Amniotic stem cell (primary cell): ENCODE results near the gene KIF19.
"Not testable (repeated sequence)": the region's sequence is repeated elsewhere in the genome, so short reads cannot be mapped to it uniquely, and the experiment has no call there.

Experiments used
- DNase-seq: peaks from one replicate; lab custom pipeline; 2025; lab: John Stamatoyannopoulos, UW

The KIF19 gene

GRCh38 chr17:74389937-74390679 is 64.1 kb downstream of the KIF19 start:
- DNase-seq = no peak

- no peak for DNase-seq
These were observed 64.9 kb downstream of the KIF19 start for GRCh38 chr17:74390680-74391653.

- DNase-seq = no peak
These were observed 65.7 kb downstream of the KIF19 start for GRCh38 chr17:74391771-74392170.

- no peak for DNase-seq
These were observed 66.8 kb downstream of the KIF19 start for GRCh38 chr17:74392848-74393247.

GRCh38 chr17:74393346-74393942 is 67.4 kb downstream of the KIF19 start:
- no peak for DNase-seq

GRCh38 chr17:74394275-74394950 is 68.4 kb downstream of the KIF19 start:
- DNase-seq = no peak

GRCh38 chr17:74394977-74395376 is 69.0 kb downstream of the KIF19 start:
- no peak for DNase-seq

- DNase-seq = no peak
These were observed 70.5 kb downstream of the KIF19 start for GRCh38 chr17:74396567-74396966.

- no peak for DNase-seq
These were observed 76.0 kb downstream of the KIF19 start for GRCh38 chr17:74402048-74402447.

GRCh38 chr17:74403512-74404137 is 77.6 kb downstream of the KIF19 start:
- DNase-seq = no peak

DNA sequence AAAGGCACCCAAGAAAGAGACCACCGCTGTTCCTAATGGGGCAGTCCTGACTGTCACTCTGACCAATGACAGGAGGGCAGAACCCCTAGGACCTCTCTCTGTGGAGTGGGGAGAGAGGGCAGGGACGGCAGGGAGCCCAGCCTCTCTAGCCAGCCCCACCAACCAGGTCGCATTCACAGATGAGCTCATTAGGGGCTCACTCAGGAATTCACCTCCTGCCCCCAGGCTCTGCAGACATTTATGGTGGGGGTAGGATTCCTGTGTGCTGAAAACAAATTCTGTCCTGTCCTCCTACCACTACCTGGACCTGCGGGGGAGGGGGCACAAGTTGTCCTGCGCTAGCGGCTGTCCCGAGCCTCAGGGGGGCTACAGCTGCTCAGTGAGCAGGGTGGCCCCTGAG is 78.2 kb downstream of the KIF19 start:
- DNase-seq = no peak

DNA sequence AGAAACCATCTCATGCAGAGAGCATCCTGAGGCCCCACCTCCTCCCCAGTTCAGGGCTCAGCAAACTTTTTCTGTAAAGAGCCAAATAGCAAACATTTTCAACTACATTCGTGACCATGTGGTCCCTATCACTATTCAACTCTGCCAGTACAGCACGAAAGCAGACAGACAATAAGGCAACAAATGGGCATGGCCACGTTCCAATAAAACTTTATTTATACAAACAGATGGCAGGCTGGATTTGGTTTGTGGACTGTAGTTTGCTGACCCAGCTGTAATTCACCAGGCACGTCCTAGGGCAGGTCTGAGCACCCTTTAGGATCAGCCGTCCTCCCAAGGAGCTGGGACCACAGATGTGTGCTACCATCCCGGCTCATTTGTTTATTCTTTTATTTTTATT is 78.8 kb downstream of the KIF19 start:
- DNase-seq = no peak

DNA sequence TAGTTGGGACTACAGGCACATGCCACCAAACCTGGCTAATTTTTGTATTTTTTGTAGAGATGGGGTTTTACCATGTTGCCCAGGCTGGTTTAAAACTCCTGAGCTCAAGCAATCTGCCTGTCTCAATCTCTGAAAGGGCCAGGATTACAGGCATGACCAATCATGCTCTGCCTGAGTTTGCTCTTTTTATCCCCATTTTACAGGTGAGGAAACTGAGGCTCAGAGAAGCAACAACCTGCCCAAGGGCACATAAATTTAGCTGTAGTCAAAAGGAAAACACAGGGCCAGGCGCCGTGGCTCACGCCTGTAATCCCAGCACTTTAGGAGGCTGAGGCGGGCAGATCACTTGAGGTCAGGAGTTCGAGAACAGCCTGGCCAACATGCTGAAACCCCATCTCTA is 79.3 kb downstream of the KIF19 start:
- not testable (repeated sequence) for DNase-seq
